Stimulated activated naive CD4-positive, alpha-beta T cell treated with Interleukin-2 at 50 U/mL for 16 hours (primary cell): ENCODE results near the gene SLC6A9.

ENCODE experiments used
- DNase-seq: peaks from one replicate; lab custom pipeline; 2025; lab: John Stamatoyannopoulos, UW

The SLC6A9 gene

DNA sequence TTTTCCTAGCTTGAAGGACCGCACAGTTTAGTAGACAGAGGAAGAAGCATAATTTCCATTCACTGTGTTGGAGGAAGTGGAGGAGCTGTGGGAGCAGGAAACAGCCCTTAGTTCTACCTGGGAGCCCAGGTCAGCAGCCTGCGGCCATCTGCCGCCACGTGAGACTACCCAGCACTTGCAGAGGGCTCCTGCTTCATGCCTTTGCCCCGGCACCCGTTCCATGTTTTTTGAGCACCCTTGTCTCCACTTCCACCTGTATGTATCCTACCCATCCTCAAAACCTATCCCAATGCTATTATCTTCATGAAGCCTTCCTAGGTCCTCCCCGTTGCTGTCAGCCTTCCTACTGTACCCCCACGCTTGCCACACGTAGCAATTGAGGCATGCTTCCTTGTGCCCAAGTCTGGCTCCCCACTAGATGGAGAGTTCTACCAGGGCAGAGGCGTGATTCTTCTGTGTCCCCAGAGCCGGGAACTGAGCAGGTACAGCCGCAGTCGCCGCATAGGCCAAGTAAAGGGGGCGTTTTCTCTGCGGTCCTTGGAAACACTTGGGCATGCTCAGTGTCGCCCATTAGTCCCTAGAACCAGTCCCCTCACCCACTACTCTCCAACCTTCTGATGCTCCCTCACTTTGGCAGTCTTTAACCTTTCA, 1.9 kb downstream of the SLC6A9 start:
- DNase-seq = no peak

DNA sequence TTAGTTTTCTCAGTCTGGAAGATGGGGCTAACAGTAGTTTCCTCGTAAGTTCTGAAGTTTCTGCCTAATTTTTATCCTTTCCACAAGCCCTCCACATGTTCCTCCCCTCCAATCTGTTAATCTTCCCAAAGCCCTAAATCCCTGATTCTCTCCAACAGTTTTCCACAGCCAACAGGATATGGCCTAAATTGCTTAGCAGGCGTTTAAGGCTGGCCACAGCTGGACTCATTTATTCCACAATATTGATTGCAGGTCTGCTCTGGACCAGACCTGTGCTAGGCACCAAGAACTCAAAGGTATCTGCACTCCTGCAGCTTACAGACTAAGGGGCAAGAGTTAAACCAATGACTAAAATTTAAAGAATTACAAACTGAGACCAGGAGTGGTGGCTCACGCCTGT, 3.9 kb downstream of the SLC6A9 start:
- no peak for DNase-seq

DNA sequence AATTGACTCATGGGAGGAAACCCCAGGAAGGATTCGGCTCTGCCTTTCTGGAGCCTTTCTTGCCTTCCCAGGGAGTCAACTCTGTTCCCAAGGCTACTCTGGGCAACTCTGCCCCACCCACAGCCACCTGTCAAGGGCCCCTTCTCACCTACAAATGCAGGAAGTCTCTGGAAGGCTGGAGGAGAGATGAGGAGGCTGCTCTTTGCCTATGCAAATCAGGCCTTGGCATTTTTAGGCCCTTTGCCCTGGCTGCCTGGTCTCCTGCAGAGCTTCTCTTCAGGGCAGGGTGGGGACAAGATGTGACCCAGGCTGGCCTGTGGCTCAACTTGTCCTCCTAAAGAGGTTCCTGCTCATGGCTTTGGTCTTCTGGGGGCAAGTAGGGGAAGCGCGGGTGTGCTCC, 5.4 kb downstream of the SLC6A9 start:
- no peak for DNase-seq

DNA sequence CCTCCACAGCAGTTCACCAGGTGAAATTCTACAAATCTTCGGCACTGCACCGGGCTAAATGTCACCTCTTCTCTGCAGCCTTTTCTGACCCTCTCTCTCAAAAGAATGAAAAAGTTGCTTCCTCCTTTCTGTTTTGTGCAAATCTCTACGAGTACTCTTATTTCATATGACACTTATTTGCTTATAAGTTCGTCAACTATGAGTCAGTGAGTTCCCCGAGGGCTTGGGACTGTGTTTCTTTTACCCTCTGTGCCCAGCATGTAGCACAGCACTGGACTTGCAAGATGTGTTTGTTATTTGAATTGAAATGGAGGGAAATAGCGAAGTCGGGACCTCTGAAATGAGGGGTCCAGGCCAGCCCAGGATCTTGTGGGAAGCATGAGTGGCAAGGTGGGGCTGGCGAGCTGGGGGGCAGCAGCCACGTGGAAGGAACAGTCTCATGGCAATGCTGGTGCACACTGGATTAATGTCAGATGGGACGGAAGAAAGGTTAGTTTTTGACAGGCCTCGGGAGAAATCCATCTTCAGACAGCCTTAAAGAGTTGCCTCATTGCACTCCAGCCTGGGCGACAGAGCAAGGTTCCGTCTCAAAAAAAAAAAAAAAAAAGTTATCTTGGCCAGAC, 6.2 kb downstream of the SLC6A9 start:
- DNase-seq = no peak

DNA sequence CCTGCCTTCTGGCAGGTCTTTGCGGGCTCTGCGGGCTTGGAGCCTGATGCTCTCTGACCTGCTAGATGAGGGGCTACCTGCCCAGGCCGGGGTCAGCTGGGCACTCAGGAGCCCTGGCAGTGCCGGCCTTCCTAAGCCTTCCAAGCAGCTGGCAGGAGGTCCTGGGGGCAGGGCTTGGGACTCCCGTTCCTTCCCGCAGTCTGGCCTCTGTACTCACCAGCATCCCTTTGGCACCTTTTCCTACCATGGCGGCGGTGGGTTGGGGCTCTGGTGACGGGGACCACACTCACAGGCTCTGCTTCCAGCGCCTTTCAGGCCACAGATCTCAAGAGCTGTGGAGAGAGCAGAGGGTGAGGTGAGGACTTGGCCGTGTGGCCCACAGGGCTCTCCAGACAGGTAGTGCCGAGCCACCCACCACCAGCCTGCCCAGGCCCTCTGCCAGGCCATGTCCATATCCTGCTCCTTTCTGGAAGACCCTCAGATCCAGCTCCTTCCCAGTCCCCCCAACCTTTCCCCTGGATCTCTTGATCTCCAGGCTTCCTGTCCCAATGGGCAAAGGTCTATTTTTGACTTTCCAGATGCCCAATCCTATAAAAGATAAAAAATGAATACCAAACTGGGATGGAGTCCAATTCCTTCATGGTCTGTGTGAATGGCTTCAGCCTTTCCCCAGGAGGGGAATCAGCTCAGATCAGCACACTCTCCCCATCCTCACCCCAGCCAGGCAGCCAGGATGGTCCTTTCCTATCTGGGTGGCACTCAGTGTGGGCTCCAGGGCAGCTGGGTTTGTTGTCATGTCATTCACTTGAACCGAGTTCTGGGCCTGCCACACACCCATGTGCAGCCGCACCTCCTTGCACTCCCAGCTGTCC, 7.0 kb downstream of the SLC6A9 start:
- no peak for DNase-seq

DNA sequence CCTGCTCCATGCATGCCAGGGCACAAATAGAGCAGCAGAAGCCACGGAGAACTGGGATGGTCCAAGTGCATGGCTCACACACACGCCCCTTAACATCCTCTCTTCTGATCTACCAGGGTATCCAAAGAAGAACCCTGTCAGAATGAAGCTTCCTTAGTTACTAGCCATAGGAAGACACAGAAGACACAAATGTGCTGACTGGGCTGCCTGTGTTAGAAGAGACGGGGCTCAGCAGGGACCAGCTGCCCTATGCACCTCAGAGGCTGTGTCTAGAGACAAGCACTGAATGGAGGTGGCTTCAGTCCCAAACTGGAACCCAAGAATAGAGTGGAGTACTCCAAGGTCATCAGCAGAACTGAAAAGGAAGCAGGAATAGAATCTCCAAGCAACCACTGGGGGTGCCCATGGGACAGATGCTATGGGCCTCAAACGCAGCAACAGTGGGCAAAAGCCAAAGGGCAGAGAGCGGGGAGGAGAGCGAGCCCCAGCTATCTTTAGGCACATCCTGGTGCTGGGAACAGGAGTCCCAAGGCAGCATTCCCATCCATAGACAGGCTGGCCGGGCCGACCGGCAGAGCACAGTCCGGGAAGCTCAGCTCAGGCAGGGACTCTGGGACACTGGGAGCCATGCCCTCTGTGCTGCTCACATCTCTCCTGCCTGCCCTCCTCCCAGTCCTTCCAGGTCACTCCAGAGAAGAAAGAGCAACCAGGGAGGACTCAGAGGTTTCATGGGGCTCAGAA, 9.5 kb downstream of the SLC6A9 start:
- DNase-seq = no peak

DNA sequence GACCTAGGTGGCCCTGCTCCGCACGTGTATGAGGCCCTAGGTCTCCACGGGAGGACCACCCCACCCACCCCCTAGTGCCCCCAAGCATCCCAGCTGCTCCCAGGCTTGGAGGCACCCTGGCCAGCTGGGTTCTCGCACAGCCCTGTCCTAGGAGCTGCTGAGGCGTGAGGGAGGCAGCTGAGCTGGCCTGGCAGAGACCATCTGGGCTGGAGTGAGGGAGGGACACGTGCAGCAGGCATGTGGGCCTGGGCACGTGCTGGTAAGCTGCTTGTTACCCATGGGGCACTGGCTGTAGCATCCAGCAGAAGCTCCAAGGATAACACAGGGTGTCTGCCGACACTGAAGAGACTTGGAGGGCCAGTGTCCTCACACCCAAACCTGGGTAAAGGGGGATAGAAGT, 10.1 kb downstream of the SLC6A9 start:
- DNase-seq = no peak

DNA sequence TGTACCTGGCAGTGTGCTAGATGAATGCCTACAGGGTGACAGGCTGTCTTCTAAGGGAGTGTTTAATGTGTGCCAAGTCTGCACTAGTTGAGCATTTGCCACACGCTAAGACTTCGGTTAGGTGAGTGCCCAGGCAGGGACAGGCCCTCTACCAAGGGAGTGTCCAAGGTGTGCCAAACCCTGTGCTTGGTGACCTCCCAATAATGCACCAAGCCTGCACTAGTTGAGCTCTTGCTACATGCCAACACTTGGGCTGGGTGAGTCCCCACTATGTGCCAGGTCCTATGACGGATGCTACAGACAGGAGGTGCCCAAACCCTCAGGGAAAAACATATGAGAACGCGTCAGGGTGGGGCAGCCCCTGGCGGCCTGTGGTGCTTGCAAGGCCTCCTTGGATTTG, 10.8 kb downstream of the SLC6A9 start:
- no peak for DNase-seq

DNA sequence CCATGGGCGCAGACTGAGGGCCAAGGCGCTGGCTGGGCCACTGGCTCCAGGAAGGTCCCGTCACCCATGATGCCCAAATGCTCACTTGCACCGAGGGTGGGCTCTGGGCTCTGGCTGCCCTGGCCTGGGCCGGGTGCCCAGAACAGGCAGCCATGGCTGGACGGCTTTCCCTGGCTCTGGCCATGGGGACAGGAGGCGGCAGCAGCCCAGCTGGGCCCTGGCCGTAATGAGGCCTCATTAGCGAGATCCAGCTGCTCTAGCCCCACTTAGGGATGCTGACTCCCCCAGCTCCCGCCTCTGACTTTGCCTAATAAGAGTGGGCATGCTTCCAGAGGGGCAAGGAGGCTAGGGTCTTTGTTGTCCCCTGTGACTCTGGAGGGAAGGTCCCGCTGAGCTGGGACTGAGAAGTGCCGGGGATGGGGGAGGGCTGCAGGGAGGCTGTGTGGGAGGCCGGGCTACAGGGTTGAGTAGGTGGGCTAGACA, 11.8 kb downstream of the SLC6A9 start:
- DNase-seq = no peak

DNA sequence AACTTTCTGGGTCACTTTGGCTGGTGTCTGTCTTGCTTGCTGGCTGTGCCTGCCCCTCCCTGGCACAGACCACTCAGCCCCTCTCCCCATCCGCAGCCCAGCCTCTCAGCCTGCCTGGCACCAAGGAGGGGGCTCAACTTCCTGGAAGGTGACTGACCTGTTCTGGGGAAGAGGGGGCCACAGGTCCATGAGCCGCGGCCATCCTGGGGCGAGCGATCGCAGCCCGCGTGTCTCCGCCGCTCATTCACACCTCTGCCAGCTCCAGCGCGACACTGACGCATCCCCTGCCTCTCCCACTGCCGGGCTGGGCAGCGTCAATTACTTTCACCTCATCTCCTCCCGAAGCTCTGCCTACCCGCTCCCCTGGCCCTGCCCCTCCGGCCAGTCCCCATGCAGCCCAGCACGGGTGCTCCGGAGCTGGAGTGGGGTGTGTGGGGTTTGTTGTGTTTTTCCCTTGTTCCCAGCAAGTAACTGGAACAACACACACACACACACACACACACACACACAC, 14.3 kb downstream of the SLC6A9 start:
- DNase-seq = no peak

DNA sequence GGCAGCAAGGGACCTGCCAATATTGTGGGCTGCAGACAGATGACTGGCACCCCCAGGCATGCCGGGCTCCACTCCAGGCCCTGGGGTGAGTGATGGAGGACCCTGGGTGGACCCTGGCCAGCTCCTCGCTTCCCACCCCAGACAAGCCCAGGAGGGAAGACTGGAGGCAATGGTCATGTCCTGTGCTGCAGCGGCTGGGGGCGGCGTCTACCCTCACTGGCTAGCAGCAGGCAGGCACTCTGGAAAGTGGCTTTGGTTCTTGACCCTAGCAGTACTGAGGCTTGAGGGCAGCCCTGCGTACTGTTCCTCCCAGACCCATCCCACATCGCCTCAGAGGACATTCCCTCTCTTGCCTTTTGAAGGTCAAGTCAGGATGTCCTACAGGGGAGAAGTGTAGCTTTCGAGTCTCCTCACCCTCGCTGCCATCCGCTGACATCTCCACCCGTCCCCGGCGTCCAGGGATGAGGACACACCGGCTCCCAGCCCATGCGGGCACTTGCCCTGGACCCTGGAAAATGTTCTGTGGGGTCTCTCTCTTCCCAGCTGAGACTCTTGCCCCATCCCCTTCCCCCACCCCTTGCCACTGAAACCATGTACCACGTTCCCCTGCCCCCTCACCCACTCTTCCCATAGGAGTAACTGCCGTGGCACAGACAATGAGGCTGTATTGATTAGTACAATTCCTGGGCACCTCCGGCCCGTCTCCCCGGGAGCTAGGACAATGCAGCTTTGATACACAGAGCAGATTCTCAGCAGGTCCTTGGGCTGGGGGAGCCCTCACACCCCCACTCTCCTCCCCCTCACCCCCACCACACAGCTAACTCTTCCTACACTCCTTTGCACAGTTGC, 15.0 kb downstream of the SLC6A9 start:
- no peak for DNase-seq

DNA sequence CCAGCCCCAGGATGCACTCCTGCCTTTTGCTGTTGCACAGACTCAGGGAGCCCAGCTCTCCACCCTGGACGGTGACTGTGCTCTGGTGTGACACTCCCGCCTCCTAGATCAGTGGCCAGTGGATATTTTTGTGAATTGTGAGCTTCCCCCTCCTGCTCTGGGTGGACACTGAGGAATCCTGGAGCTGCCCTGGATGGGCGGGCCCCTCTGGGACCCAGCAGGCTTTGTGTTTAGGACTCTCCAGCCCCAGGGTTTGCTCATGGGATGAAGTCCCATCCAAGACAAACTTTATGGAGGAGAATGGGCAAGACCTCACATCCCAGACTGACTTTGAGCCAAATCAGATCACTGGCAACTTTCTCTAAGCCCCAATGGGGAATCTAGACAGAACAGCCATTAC, 16.1 kb downstream of the SLC6A9 start:
- no peak for DNase-seq

DNA sequence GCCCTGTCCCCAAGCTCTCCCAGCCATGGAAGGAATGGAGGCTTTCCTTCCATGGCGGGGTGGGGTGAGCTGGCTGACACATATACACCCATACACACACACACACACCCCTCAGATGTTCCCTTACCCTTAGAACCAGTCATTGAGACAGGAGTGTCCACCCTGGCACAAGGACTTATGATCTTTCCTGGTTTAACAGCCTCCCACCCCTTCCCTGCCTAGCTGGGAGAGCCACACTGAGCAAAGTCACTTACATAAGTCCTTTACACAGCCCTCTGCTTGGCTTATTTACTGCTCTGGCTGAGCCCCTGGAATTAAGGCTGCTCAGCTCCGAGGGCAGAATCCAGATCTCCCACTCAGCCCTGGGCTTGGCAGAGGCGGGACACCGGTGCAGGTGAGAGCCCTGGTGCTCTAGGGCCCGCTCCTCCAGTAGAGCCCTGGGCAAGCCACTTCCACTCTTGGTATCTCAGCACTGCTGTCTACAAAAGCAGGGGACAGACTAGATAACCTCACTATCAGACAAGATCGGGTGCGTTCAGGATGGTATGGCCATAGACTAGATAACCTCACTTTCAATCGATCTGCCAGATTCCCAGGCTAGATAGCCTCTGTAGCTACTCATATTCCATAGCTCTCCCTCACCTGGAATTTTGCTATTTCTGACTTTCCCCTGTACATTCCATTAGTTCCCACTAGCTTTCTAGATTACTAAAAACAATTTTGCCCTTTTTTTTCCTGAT, 16.7 kb downstream of the SLC6A9 start:
- DNase-seq = no peak

DNA sequence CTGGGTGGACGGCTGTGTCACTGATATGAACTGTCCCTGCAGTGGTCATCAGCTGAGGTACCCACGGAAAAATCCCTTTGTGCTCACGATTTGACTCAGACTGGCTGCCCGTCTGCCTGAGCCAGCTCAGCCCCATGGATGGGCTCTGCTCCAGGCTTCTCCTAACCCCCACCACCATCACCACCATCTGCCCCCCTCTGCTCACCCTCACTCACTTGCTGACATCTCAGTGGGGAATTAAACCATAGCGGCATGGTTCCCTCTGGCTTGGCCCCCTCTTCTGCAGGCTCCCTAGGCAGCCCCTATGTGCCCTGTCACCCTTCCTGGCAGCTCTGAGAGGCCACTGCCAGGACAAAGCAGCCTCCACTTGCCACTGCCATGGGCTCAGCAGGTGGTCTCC, 17.3 kb downstream of the SLC6A9 start:
- no peak for DNase-seq

DNA sequence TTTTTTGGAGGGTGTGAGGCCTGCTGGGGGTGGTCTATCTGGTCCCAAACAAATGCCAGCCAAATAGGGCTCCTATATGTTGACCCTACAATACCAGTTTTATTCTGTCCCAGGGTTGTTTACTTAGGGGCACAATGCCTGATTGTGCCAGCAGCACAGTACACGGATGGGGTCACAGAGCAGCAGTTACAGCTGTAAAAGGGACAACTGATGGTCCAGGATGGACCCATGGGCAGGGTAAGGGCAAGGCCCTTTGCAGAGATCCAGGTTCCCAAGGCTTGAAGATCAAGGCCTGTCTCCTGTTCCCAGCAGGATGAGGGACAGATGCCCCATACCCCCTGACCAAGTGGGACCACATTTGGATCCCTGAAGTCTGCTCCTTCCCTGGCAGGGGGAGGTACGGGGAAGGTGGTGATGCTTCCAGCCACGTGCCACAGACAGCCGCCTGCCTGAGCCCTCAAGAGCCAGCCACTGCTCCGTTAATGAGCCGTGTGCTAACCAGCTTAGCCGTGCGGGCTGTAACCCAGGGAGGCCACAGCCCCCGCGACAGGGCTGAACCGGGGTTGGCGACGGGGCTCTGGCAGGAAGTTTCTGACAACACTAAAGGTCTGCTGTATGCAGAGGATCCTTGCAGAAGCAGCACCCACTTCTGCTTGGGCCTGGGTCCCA, 18.2 kb downstream of the SLC6A9 start:
- DNase-seq = no peak

DNA sequence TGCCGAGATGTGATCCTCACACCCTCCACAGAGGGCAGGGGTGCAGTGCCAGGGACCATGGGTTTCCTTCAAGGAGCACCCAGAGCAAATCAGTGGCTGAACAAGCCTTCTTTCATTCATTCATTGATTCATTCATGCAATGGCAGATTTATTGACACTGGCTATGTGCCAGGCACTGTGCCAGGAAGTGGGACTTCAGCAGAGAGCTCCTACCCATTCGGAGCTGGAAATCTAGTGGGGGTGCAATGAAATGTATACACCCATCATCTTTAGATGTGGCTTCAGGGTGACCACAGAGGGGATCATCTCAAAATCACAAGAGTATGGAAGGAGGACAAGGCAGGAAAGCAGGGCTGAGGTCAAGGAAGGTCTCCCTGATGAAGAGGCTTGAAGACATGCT, 18.9 kb downstream of the SLC6A9 start:
- DNase-seq = no peak

DNA sequence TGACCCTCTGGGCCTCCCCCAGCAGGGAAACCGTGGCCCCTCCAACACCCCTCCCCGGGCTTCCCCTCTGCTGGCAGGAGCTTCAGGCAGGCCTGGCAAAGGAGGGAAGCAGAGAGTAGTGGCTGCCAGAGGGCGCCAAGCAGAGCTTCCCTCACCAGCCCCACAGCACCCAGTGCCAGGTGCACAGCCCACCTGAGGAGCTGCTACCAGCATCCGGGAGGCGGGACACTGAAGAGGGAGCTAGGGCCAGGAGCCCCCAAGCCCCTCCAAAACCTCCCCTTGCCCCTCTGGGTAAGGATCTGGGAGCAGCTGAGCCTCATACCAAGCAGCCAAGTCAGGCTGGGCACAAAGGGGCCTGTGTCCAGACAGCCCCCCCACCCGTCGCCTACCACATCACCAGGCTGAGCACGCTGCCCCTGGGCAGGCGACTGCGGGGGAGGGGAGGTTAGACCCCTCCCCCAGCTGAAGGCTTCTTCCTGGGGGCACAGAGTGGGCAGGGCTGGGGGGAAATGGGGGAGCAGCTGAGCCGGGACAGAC, 20.3 kb downstream of the SLC6A9 start:
- no peak for DNase-seq

DNA sequence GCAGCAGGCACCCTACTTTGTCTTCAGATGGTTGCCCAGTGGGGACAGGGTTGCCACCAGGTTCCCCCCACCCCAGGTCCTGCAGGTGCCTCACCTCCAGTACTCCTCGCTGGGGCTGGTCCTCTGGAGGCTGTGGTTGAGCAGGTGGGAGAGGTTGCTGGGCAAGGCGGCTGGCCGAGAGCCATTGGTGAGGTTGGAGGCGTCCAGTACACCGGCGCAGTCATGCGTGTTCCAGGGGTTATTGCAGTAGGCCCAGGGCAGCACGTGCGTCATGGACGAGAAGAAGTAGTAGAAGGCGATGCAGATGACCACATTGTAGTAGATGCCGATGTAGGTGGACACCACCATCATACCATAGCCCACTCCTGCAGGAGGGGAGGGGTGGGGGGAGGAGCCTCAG, 23.0 kb downstream of the SLC6A9 start:
- DNase-seq = no peak

DNA sequence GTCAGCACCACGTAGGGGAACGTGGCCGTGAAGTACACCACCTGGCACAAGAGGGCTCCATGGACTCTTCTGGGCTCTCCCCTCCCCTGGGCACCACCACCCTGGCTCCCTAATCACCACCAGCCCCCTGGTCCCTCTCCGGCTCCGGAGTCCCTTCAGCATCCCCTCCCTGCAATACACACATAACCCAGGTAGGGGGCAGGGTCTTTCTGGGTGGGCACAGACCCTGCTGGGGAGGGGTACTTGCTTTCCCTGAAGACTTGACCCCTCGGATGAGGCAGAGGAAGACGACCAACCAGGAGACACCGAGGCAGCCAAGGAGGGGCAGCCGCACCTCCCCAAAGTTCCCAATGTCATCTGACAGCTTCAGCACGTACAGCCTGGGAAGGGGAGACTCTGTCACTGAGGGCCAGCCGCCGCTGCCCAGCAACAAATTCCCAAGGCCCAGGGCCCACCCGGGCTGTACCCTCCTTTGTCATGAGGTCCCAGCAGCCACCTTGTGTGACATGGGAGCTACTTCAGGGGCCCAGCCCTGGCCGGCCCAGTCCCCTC, 28.6 kb downstream of the SLC6A9 start:
- DNase-seq = no peak
